GM10248 (cell line): Measurements from ENCODE around the gene GANAB.

ENCODE experiments used
- CTCF ChIA-PET: fragments of 300-600 bp; sonication (Branson Sonifier 250); formaldehyde crosslinking; extraction: SDS; loops from one replicate; lab custom pipeline; 2021; ENCODE audit warnings: antibody characterized with exemption; lab: Yijun Ruan, JAX
- POLR2A ChIA-PET: fragments of 350-650 bp; sonication (Branson Sonifier 250); formaldehyde crosslinking; extraction: SDS; loops from one replicate; lab custom pipeline; 2020; ENCODE audit warnings: antibody characterized with exemption; lab: Yijun Ruan, JAX
- DNase-seq: peaks from one replicate; pipeline ENCODE4 v3.0.0; 2012; ENCODE audit errors: extremely low spot score
- TF ChIP-seq, protein P1 (sequence below): IDR thresholded peaks from 2 replicates; pipeline ENCODE4 v1.5.1; 2012; ENCODE audit warnings: mild to moderate bottlenecking, low read depth; ENCODE audit errors: extremely low read depth, missing control alignments, control extremely low read depth

Gene GANAB

DNA sequence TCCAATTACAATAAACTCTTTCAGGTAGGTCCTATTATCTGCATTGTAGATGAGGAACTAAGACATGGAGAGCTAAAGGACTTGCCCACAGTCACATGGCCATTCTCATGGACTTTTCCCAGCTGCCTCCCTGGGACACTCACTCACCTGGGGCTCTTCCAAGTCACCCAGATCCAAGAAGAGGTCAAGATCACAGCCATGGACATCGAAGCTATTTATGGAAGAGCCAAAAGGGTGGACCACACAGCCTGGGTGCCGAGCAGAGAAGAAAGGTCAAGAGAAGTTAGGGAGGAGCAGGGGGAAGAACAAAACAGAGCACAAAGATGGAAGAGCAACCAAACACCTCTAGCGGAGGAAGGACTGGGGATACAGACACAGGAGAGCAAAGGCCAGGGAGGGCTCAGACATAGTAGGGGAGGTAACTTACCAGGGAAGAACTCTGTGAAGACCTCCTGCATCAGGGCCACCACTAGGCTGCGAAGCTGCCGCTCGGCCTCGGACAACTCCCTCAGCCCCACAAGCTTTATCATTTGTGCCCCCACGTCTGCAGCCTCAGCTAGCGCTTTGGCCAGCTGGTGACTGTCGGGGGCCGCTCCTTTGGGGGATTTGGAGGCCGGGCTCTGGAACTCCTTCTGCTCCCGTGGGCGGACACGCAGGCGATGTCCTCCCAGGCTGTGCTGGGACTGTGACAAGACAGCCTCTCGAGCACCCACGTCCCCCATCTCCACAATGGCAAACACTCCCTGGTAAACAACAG lies 65.3 kb downstream of the GANAB start:
- POLR2A ChIA-PET: interaction anchor here (0.7 to 2.0 kb wide), 2 partner anchors 10 to 178 kb away, joined by 5 to 12 read pairs; partner anchors contain the start of gene TUT1
- TF ChIP-seq, protein P1, sequence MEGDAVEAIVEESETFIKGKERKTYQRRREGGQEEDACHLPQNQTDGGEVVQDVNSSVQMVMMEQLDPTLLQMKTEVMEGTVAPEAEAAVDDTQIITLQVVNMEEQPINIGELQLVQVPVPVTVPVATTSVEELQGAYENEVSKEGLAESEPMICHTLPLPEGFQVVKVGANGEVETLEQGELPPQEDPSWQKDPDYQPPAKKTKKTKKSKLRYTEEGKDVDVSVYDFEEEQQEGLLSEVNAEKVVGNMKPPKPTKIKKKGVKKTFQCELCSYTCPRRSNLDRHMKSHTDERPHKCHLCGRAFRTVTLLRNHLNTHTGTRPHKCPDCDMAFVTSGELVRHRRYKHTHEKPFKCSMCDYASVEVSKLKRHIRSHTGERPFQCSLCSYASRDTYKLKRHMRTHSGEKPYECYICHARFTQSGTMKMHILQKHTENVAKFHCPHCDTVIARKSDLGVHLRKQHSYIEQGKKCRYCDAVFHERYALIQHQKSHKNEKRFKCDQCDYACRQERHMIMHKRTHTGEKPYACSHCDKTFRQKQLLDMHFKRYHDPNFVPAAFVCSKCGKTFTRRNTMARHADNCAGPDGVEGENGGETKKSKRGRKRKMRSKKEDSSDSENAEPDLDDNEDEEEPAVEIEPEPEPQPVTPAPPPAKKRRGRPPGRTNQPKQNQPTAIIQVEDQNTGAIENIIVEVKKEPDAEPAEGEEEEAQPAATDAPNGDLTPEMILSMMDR: no peak
- no peak for DNase-seq
- CTCF ChIA-PET: interaction anchor here (1.4 to 1.5 kb wide), 2 partner anchors 10 to 38 kb away, joined by 3 to 4 read pairs; partner anchors contain the start of gene TUT1

DNA sequence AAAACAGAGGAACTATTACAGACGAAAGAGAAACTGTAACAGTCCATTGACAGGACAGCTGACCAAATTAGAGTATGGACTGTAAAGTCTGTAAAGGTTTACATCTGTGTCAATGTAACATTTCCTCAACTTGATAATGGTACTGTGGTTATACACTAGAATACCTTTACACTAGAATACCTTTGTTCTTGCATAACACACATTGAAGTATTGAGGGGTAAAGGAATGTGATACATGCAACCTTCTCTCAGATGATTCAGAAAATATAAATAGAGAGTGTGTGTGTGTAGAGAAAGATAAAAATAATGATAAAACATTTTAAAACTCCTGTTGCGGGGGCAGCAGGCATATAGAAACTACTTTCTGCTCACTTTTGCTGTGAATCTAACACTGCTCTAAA lies 67.2 kb downstream of the GANAB start:
- DNase-seq: no peak
- ChIA-PET POLR2A (interaction anchor here (0.7 to 1.4 kb wide), 2 partner anchors 13 to 36 kb away, joined by 3 to 4 read pairs; no protein-coding TSS in a partner anchor), CTCF (interaction anchor here (0.8 to 1.1 kb wide), 2 partner anchors 74 to 155 kb away, joined by 3 to 5 read pairs; partner anchors contain the start of gene INTS5)
- TF ChIP-seq, protein P1: no peak

DNA sequence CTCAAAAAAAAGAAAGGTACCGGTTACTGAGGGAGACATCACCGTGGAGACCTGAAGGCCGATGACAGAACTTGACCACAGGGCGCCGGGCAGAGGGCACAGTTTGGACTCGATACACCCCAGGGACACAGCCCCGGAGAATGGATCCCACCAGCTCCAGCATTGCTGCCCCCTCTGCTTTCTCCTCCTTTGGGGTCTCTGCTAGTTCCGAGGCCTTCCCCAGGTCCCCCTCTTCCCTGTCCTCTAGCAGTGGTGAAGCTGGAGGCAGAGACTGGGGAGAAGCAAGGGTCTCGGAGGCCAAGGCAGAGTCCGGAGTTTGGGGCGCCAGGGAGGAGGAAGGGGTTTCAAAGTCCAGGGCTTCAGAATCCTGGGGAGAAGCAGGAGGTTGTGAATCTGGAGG lies 67.9 kb downstream of the GANAB start:
- CTCF ChIA-PET: interaction anchor here (1.1 kb wide), 1 partner anchor 75 kb away, joined by 3 read pairs; the partner anchor contains the start of gene INTS5
- TF ChIP-seq, protein P1: no peak
- POLR2A ChIA-PET: interaction anchor here (1.4 kb wide), 1 partner anchor 13 kb away, joined by 3 read pairs; no protein-coding TSS in a partner anchor
- no peak for DNase-seq

DNA sequence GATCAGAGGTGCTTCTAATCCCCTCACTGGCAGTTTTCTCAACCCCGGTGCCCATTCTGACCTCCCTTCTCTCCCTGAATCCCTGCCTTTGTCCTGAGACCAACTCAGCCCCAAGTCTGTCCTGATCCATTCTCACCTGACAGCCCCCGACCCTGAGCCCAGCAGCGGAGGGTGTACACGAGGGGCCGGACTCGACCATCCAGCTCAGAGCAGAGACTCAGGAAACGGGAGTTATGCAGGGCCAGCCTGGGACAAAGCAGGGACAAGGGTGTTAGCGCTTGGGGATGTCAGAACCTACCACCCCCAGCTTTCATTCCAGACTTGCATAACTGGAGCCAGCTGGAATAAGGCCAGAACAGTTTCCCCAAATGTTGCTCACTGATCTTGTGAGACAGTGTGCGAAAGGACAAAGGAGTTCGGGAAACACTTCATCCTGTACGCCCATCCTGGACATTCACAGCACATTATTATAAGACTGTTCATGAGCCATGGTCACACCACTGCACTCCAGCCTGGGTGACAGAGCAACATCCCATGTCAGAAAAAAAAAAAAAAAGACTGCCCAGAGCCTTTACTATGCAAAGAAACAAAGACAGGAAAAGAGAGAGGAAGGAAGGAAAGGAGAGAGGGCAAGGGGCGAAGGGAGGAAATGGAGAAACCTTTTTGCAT lies 69.2 kb downstream of the GANAB start:
- TF ChIP-seq, protein P1: no peak
- DNase-seq: no peak
- CTCF ChIA-PET: interaction anchor here (1.0 to 1.2 kb wide), 3 partner anchors 11 to 17 kb away, joined by 3 to 4 read pairs (median 3); partner anchors contain the start of gene TUT1
- POLR2A ChIA-PET: interaction anchor here (0.9 to 4.2 kb wide), 3 partner anchors 8 to 87 kb away, joined by 3 to 87 read pairs (median 4); partner anchors contain the start of genes C11orf98, CSKMT and TUT1

DNA sequence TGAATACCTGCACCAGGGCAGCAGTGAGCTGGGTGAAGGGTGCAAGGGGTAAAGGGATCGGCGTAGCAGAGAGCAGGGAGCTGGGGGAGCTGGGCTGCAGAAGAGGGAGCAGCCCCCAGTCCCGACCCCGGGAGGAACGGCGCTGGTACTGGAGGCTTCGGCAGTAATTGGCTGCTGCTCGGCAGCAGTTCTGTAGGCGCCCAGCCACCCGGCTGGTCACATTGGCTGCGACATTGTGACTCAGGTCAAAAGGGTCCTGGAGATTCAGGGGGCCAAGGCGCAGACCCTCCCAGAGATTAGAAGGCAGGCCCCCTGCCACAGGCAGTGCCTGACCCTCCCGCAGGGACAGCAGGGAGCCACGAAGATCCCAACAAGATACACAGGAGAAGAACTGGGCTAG lies 70.6 kb downstream of the GANAB start:
- TF ChIP-seq, protein P1: no peak
- ChIA-PET POLR2A (interaction anchor here (1.1 to 4.2 kb wide), 2 partner anchors 17 to 33 kb away, joined by 3 to 87 read pairs; partner anchors contain the start of gene TUT1), CTCF (interaction anchor here (1.1 to 2.9 kb wide), 3 partner anchors 9 to 133 kb away, joined by 3 to 11 read pairs (median 7); partner anchors contain the start of gene TUT1)
- no peak for DNase-seq

DNA sequence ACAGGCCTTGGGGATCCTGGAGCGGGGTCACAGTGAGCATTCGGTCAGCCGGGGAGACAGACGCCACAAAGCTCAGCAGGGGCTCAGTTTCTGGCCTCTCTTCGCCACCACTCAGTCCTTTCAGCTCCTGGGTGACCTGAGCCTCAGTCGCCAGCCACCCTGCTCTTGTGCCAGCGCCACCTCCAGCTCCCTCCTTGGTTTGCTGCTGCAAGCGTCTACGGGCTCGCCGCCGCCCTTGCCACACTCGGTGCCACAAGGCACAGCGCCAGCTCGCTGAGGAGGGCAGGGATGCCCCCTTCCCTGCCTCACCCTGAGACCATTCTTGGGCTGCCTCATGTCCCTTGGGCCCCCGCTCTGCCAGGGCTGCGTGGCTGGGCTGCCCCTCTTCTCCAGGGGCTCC lies 71.3 kb downstream of the GANAB start:
- ChIA-PET CTCF (interaction anchor here (0.7 to 2.9 kb wide), 8 partner anchors 8 to 151 kb away, joined by 3 to 11 read pairs (median 4); partner anchors contain the start of gene TUT1), POLR2A (interaction anchor here (0.7 to 4.2 kb wide), 5 partner anchors 17 to 254 kb away, joined by 3 to 87 read pairs (median 3); partner anchors contain the start of genes C11orf98, CSKMT and TUT1)
- TF ChIP-seq, protein P1: no peak
- no peak for DNase-seq
